H7 (cell line): ENCODE measurements around the gene PHEX. TPM values are rescaled to one million over a fixed set of nuclear protein-coding genes. Genes with fewer than 3 reads are reported as not detected.

Source experiments
- DNase-seq: peaks from one replicate; pipeline ENCODE4 v3.0.0; 2012
- H3K27me3 ChIP-seq: 2 replicates; pipeline ENCODE4 v1.6.0; 2011; ENCODE audit warnings: mild to moderate bottlenecking, low read length; ENCODE audit not compliant: control insufficient read depth, insufficient read depth
- H3K36me3 ChIP-seq: replicated peaks from 2 replicates; pipeline ENCODE4 v1.5.1; 2011; ENCODE audit warnings: low read length; ENCODE audit not compliant: control insufficient read depth, insufficient read depth
- H3K4me3 ChIP-seq: 2 replicates; pipeline ENCODE4 v1.5.1; 2011; ENCODE audit warnings: low read depth, mild to moderate bottlenecking, control low read depth, low read length, moderate library complexity; ENCODE audit not compliant: insufficient read depth
- total RNA-seq: library from RNA; depleted of rRNA; stranded (reverse); fragments of >200 nt; shearing (Covaris generic); gene quantifications from 2 replicates; pipeline ENCODE4 v1.2.3, GENCODE V29; 2014

The PHEX gene
- total RNA-seq, 1 experiment from 2014 or later = 0.07 TPM

- no peak for DNase-seq
- Histone ChIP-seq H3K36me3 (no peaks in the 10 kb centered on the region), H3K4me3 (no peak overlapping the region), H3K27me3 (no peaks in the 10 kb centered on the region)
These were observed 65.0 kb downstream of the PHEX start for GRCh38 chrX:22097012-22097694.

- H3K27me3 ChIP-seq = no peaks in the 10 kb centered on the region
- no peak overlapping the region for H3K4me3 ChIP-seq
- no peak for DNase-seq
- H3K36me3 ChIP-seq = no peaks in the 10 kb centered on the region
These were observed 73.1 kb downstream of the PHEX start for GRCh38 chrX:22105231-22105630.

- H3K27me3 ChIP-seq = no peaks in the 10 kb centered on the region
- H3K4me3 ChIP-seq = no peak overlapping the region
- H3K36me3 ChIP-seq = no peaks in the 10 kb centered on the region
- no peak for DNase-seq
These were observed 73.8 kb downstream of the PHEX start for GRCh38 chrX:22105971-22106370.

- no peaks in the 10 kb centered on the region for H3K36me3 ChIP-seq
- no peak for DNase-seq
- H3K4me3 ChIP-seq = no peak overlapping the region
- H3K27me3 ChIP-seq = no peaks in the 10 kb centered on the region
These were observed 77.3 kb downstream of the PHEX start for GRCh38 chrX:22109442-22109841.

- Histone ChIP-seq H3K27me3 (no peaks in the 10 kb centered on the region), H3K36me3 (no peaks in the 10 kb centered on the region), H3K4me3 (no peak overlapping the region)
- no peak for DNase-seq
These were observed 78.8 kb downstream of the PHEX start for GRCh38 chrX:22110729-22111494.

- Histone ChIP-seq H3K4me3 (no peak overlapping the region), H3K27me3 (no peaks in the 10 kb centered on the region), H3K36me3 (no peaks in the 10 kb centered on the region)
- DNase-seq = no peak
These were observed 84.8 kb downstream of the PHEX start for GRCh38 chrX:22116605-22117546.

GRCh38 chrX:22117633-22118032 is 85.5 kb downstream of the PHEX start:
- DNase-seq = no peak
- no peak overlapping the region for H3K4me3 ChIP-seq

GRCh38 chrX:22118161-22118830 is 86.2 kb downstream of the PHEX start:
- no peaks in the 10 kb centered on the region for H3K36me3 ChIP-seq
- H3K4me3 ChIP-seq = no peak overlapping the region
- no peaks in the 10 kb centered on the region for H3K27me3 ChIP-seq
- DNase-seq = peak; percentile 16

More at GRCh38 chrX:22117633-22118032, 85.5 kb downstream of the PHEX start:
- no peaks in the 10 kb centered on the region for H3K27me3 ChIP-seq
- H3K36me3 ChIP-seq = no peaks in the 10 kb centered on the region

- Histone ChIP-seq H3K4me3 (no peak overlapping the region), H3K27me3 (no peaks in the 10 kb centered on the region), H3K36me3 (no peaks in the 10 kb centered on the region)
- no peak for DNase-seq
These were observed 89.0 kb downstream of the PHEX start for GRCh38 chrX:22121161-22121560.

- H3K4me3 ChIP-seq = no peak overlapping the region
- DNase-seq = no peak
- H3K27me3 ChIP-seq = no peaks in the 10 kb centered on the region
These were observed 90.4 kb downstream of the PHEX start for GRCh38 chrX:22122510-22122909.

GRCh38 chrX:22124098-22124497 is 92.0 kb downstream of the PHEX start:
- Histone ChIP-seq H3K36me3 (no peaks in the 10 kb centered on the region), H3K27me3 (no peaks in the 10 kb centered on the region), H3K4me3 (no peak overlapping the region)
- no peak for DNase-seq

More at GRCh38 chrX:22122510-22122909, 90.4 kb downstream of the PHEX start:
- H3K36me3 ChIP-seq = no peaks in the 10 kb centered on the region

- no peaks in the 10 kb centered on the region for H3K27me3 ChIP-seq
- no peak overlapping the region for H3K4me3 ChIP-seq
- DNase-seq = no peak
- H3K36me3 ChIP-seq = no peaks in the 10 kb centered on the region
These were observed 93.4 kb downstream of the PHEX start for GRCh38 chrX:22125481-22125880.

- DNase-seq = no peak
- H3K36me3 ChIP-seq = no peaks in the 10 kb centered on the region
- H3K4me3 ChIP-seq = no peak overlapping the region
- H3K27me3 ChIP-seq = no peaks in the 10 kb centered on the region
These were observed 94.2 kb downstream of the PHEX start for GRCh38 chrX:22126327-22126726.

GRCh38 chrX:22128961-22129360 is 96.8 kb downstream of the PHEX start:
- no peak overlapping the region for H3K4me3 ChIP-seq
- no peaks in the 10 kb centered on the region for H3K36me3 ChIP-seq
- no peak for DNase-seq
- H3K27me3 ChIP-seq = no peaks in the 10 kb centered on the region
